ENCODE results near the gene FPGS. TPM values are rescaled to one million over a fixed set of nuclear protein-coding genes. Genes with fewer than 3 reads are reported as not detected.
A peak's percentile ranks its signal among the peaks of the same experiment; 100 is the strongest.

Gene FPGS
- total and polyA plus RNA-seq, 8 donors = 29.1 to 235 (median 70.4) TPM

GRCh38 chr9:127857278-127857677, 54.6 kb downstream of the FPGS start:
- Histone ChIP-seq H3K9me3 (no peaks in the 10 kb centered on the region), H3K27me3 (no peaks in the 10 kb centered on the region), H3K36me3 (no peaks in the 10 kb centered on the region), H3K4me1 (peaks cover 16 to 65% (median 36%) of the 10 kb centered on the region in 4 donors), H3K27ac (peak overlapping the region in 1 of 5 donors; percentile 42), H3K4me3 (no peak overlapping the region)
- DNase-seq = no peak
- intact Hi-C loops (cut with DNase I; ENCODE audit: low total_unique reads) = no loop called here
- no peak for TF ChIP-seq EP300 (IDR thresholded peaks at IDR 0.05)
- TF ChIP-seq POLR2AphosphoS5 (IDR thresholded peaks at IDR 0.05) = no peak
- TF ChIP-seq CTCF (IDR thresholded peaks at IDR 0.05) = no peak
- TF ChIP-seq POLR2A (IDR thresholded peaks at IDR 0.05) = no peak
- WGBS, 5 donors = 40 to 87% (median 60%) methylated on average over 4 of the region's 4 CpGs

- Histone ChIP-seq H3K4me1 (peaks cover 21 to 64% (median 39%) of the 10 kb centered on the region in 4 donors), H3K4me3 (no peak overlapping the region), H3K27me3 (no peaks in the 10 kb centered on the region), H3K9me3 (no peaks in the 10 kb centered on the region), H3K27ac (peak overlapping the region in 1 of 5 donors; percentile 42), H3K36me3 (no peaks in the 10 kb centered on the region)
- intact Hi-C loops (cut with DNase I; ENCODE audit: low total_unique reads) = no loop called here
- 16 to 42% (median 23%) methylated on average over 9 to 12 of the region's 12 CpGs for WGBS, 5 donors
- peak in 1 of 2 donors; percentile 63 for DNase-seq
- TF ChIP-seq POLR2A (IDR thresholded peaks at IDR 0.05) = no peak
- no peak for TF ChIP-seq POLR2AphosphoS5 (IDR thresholded peaks at IDR 0.05)
- no peak for TF ChIP-seq CTCF (IDR thresholded peaks at IDR 0.05)
- no peak for TF ChIP-seq EP300 (IDR thresholded peaks at IDR 0.05)
Observed at GRCh38 chr9:127858041-127858512, 55.4 kb downstream of the FPGS start.

- Histone ChIP-seq H3K9me3 (no peaks in the 10 kb centered on the region), H3K36me3 (no peaks in the 10 kb centered on the region), H3K27me3 (no peaks in the 10 kb centered on the region), H3K4me1 (peaks cover 21 to 50% (median 34%) of the 10 kb centered on the region in 4 donors), H3K27ac (peak overlapping the region in 1 of 5 donors; percentile 70), H3K4me3 (no peak overlapping the region)
- TF ChIP-seq EP300 (IDR thresholded peaks at IDR 0.05) (no peak), POLR2AphosphoS5 (IDR thresholded peaks at IDR 0.05) (no peak), POLR2A (IDR thresholded peaks at IDR 0.05) (no peak), CTCF (IDR thresholded peaks at IDR 0.05) (no peak)
- DNase-seq = no peak
- intact Hi-C loops (cut with DNase I; ENCODE audit: low total_unique reads) = loop anchor here (10.0 kb wide), 1 partner anchor 55 kb away; the partner anchor contains the start of gene FPGS
- WGBS, 5 donors = 70 to 87% (median 81%) methylated on average over 8 of the region's 8 CpGs
Observed at GRCh38 chr9:127860260-127860659, 57.6 kb downstream of the FPGS start.

- TF ChIP-seq EP300 (IDR thresholded peaks at IDR 0.05) = no peak
- TF ChIP-seq POLR2AphosphoS5 (IDR thresholded peaks at IDR 0.05) = no peak
- TF ChIP-seq CTCF (IDR thresholded peaks at IDR 0.05) = no peak
- no peak for TF ChIP-seq POLR2A (IDR thresholded peaks at IDR 0.05)
- no peak overlapping the region for H3K4me3 ChIP-seq
- H3K27me3 ChIP-seq = no peaks in the 10 kb centered on the region
- intact Hi-C loops (cut with DNase I; ENCODE audit: low total_unique reads) = loop anchor here (10.0 kb wide), 1 partner anchor 56 kb away; the partner anchor contains the start of gene FPGS
- peaks cover 21 to 48% (median 34%) of the 10 kb centered on the region in 4 donors for H3K4me1 ChIP-seq
- DNase-seq = no peak
- H3K27ac ChIP-seq = peak overlapping the region in 1 of 5 donors; percentile 70
- H3K9me3 ChIP-seq = no peaks in the 10 kb centered on the region
- 93 to 99% (median 97%) methylated on average over 11 of the region's 11 CpGs for WGBS, 5 donors
- no peaks in the 10 kb centered on the region for H3K36me3 ChIP-seq
Observed at GRCh38 chr9:127860779-127861178, 58.1 kb downstream of the FPGS start.

Measured in stomach (tissue), 9 donors.